ENCODE measurements around the gene ATG4D.

- TF ChIP-seq, protein P1, sequence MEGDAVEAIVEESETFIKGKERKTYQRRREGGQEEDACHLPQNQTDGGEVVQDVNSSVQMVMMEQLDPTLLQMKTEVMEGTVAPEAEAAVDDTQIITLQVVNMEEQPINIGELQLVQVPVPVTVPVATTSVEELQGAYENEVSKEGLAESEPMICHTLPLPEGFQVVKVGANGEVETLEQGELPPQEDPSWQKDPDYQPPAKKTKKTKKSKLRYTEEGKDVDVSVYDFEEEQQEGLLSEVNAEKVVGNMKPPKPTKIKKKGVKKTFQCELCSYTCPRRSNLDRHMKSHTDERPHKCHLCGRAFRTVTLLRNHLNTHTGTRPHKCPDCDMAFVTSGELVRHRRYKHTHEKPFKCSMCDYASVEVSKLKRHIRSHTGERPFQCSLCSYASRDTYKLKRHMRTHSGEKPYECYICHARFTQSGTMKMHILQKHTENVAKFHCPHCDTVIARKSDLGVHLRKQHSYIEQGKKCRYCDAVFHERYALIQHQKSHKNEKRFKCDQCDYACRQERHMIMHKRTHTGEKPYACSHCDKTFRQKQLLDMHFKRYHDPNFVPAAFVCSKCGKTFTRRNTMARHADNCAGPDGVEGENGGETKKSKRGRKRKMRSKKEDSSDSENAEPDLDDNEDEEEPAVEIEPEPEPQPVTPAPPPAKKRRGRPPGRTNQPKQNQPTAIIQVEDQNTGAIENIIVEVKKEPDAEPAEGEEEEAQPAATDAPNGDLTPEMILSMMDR (IDR thresholded peaks at IDR 0.05; ENCODE audit: low read depth, low read length, poor library complexity, severe bottlenecking): no peak
- TF ChIP-seq EZH2phosphoT487 (IDR thresholded peaks at IDR 0.05; ENCODE audit: borderline replicate concordance, low read length): no peak
These were observed 41.1 kb upstream of the ATG4D start for GRCh38 chr19:10502524-10503001.

Data from DOHH2 (cell line).